ENCODE data around the gene GGT6.

Gene GGT6

DNA sequence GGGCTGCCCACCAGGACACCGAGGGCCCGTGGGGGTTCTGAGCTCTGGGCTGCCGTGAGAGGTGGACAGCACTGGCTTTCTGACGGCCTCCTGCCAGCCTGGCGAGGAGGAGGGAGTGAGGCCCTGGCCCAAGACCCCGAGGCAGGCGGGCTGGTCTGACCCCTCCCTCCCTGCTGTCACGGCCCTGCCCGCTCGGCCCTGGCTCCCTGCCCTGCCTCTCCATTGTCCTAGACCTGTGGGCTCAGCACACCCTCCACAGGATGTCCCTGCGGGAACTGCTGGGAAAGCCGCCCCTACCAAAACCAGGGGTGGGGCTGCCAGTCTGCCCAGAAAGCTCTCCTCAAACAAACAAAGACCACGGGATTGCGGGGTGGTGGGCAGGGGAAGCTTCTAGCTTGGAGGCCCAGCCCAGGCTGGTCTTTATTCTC lies 41.0 kb downstream of the GGT6 start:
- DNase-seq = no peak

GRCh38 chr17:4518901-4519300 lies 41.5 kb downstream of the GGT6 start:
- DNase-seq = no peak

- DNase-seq = no peak
Measured at GRCh38 chr17:4516735-4517134, 43.6 kb downstream of the GGT6 start.

GRCh38 chr17:4515501-4515900 lies 44.9 kb downstream of the GGT6 start:
- DNase-seq = no peak

GRCh38 chr17:4514779-4515178 lies 45.6 kb downstream of the GGT6 start:
- DNase-seq = no peak

DNA sequence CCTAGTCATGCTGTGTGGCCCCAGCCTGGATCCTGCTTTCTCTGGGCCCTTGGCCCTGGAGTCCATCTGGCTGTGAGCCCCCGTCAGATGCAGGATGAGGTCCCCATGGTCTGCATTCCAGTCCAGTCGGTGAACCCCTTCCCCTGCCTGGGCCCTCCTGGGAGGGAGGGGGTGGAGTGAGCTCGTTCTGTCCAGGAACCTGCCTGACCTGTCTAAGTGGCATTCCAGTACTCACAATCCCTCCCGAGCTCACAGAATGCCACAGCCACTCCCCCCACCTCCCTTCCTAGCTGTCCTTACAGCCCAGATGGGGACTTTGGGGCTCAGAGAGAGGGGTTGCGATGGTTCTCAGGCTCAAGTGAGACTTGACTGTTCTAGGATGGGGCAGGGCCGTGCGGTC lies 46.2 kb downstream of the GGT6 start:
- no peak for DNase-seq

DNA sequence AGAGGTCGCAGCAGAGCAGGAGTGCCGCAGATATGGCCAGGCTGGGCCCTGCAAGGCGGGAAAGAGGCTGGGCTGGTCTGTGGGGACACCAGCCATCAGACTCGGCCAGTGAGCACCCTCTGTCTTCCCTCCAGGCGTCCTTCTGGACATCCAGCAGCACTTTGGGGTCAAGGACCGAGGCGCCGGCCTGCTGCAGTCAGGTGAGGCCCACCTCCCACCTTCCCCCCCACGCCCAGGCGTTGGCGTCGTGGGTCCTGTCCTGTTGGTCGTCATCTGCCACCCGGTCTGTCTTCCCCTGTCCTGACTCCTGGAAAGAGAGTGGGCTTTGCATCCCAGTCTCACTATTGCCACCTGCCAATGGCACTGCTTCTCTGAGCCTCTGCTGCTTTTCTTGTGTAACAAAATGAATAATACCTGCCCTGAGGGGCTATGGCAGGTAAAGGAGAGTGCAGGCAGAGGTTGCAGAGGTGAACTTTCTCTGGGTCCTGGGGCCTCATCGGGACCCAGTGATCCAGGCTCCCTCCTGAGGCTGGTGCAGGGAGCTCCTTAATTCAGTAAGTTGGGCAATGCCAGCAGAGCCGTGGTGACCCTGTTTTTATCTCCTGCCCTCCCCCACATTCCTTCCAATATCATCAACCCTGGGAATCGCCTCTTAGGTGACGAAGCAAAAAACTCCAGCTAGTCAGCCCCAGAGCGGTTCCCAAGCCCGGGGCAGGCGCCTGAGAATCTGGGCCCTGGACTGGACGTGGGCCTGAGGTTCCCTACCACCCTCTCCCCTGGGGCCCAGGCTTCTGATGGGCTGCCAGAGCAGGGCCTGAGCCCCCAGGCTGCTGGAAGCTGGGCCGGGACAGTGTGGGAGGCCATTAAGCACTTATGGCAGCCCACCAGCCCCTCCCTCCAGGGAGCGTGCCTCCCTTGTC lies 47.0 kb downstream of the GGT6 start:
- DNase-seq = no peak

GRCh38 chr17:4512156-4513112 lies 47.9 kb downstream of the GGT6 start:
- DNase-seq = no peak

GRCh38 chr17:4511199-4511932 lies 49.0 kb downstream of the GGT6 start:
- peak; percentile 46 to 60 (median 57) for DNase-seq

DNA sequence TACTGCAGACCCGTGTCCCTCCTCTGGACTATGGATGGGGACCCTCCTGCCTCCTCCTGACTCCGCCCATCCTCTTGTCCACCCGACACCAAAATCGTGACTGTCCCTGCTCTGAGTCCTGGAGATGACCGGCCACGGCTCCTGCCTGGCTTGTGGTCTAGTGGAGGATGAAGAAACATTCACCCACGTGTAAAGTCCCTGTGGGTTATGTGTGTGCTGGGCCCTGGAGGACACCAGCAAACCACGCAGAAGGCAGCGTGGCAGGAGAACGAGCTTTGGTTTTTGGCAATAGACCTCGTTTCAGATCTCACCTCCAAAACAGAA lies 49.8 kb downstream of the GGT6 start:
- peak in 1 of 3 donors; percentile 34 for DNase-seq

DNA sequence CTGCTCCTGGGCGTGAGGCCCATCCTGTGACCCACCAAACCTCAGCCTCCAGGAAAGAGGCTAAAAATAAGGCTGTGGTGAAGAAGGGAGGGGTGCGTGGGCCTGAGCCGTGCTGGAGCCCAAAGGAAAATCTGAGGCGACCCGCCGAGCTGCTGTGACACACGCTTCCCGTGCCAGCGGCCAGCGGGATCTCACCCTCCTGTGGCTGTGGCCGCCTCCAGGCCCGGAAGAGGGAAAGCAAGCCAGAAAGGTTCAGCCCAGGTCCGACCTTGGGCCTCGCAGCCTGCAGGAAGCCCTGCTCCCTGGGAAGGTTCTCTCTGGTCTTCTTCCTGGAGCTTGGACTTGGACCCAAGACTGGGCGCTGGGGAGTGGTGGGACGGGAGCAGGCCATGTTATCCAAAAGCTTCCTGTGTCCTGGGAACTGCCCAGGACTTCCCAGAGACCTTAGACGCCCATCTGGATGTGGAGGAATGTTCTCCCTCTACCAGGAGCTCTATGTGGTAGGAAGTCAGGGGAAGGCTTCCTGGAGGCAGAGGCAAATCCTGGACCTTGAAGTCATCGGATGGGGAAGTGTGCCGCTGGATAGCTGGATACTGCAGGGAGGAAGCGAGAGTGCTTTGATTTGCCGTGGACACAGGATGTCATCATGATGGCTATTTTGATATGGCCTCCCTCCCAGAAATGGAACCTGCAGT lies 50.3 kb downstream of the GGT6 start:
- DNase-seq = peak; percentile 41 to 54 (median 47)

DNA sequence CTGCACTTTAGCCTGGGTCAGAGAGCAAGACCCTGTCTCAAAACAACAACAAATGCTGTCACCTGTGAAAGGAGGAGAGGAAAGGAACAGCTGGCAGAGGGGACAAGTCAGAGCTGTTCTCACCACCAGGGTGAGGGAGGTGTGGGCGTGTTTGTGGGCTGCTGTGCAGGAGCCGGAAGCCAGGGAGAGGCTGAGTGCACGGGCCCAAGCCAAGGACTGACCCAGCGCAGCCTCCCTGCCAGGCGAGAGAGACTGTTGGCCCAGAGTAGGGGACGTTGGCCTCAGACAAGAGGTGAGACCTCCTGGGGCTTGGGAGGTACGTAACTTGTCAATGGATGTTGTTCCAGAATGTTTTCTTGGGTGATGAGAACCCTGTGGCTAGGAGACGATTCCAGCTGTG lies 51.0 kb downstream of the GGT6 start:
- DNase-seq = peak; percentile 32 to 46 (median 39)

DNA sequence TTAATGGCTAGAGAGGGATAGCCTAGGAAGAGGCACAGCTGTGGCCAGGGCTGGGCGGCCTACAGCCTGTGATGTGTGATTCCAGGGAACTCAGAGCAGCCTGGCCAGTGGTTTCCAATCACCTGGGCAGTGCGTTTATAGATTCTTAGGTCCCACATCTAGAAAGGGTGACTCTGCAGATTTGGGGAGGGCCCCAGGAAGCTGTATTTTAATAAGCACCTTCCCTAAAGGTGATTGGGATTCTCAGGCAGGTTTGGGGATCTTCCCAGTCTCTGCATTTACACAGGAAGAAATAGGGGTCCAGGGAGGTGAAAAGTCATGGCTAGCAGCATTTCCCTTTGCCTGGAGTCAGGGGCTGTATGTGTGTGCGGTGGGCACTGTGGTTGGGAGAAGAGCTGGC lies 52.2 kb downstream of the GGT6 start:
- no peak for DNase-seq

- DNase-seq = no peak
Measured at GRCh38 chr17:4507361-4508111, 52.8 kb downstream of the GGT6 start.

All from suppressor macrophage treated with lipopolysaccharide for 1 hour (primary cell).